G401.6 (cell line): ENCODE results near the gene DSTN.

Experiments
- FAIRE-seq: peaks from 2 replicates; lab custom pipeline; 2012; peaks lifted over from hg19 to GRCh38; lab: Jason Lieb, UNC

The DSTN gene

GRCh38 chr20:17625246-17626051 is 55.6 kb downstream of the DSTN start:
- no peak for FAIRE-seq

GRCh38 chr20:17626217-17627007 is 56.5 kb downstream of the DSTN start:
- no peak for FAIRE-seq

DNA sequence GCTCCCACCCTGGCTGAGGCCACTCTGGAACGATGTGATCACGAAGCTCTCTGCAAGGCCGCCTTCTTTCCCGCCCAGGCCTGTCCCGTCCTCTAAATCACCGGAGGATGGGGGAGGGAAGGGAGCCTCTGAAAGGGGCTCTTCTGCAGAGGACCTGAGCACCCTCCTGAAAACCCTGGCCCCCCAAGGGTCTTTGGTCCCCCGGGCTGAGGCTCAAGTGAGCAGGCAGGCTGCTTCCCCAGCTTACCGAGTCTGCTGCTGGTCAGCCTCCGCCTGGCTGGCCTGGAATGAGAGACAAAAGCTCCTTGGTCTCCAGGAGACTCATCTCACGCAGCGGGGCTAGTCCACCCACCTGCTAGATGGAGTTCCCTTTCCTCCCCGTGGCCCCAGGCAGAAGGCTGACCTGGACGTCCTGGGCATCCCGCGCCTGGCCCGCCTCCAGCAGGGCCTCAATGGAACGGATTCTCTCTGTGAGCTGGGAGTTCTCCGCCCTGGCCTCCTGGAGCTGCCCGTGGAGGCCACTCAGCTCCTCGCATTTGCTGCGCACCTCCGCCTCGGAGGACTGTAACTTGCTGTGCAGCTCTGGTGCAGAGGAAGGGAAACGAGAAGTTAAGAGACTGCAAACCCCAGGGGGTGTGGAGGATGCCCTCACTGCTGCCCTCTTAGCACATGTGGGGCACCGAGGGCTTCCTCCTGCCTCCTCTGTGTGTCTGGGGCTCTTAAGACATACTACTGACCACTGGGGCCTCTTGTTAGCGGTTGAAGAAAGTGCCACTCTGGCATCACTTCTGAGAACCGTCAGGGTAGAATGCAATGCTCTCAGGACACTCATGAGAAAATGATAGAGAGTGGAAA is 57.5 kb downstream of the DSTN start:
- FAIRE-seq: no peak

DNA sequence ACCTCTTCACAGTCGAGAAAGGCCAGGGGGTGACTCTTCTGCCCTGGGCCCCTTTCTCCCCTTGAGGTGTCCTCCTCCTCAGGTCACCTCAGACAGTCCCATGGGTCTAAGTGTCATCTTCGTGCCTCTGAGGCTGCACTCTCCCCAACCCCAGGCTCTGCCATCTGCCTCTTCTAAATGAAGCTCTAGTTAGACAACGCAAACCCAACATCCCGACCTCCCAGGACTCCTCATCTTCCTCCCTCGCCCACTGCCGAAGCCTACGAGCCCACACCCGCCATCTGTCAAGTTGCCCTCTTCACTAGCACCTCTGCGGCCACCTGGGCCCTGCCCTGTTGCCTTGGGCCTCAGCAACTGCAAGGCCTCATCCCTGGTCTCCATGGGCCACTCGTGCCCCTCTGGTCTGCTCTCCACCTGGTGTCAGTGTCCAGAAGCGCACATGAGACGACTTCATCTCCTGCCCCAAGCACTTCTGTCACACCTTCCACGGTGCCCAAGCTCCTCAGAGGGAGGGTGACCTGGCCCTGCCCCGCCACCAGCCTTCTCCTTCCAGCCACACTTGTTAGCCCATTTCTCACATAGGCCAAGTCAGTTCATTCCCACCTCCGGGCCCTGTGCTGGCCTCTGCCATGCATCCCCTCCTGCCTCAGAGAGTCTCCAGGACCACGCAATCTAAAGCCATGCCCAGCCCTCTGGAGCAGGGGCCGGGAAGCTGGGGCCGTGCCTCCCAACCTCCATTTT is 58.4 kb downstream of the DSTN start:
- FAIRE-seq: no peak

DNA sequence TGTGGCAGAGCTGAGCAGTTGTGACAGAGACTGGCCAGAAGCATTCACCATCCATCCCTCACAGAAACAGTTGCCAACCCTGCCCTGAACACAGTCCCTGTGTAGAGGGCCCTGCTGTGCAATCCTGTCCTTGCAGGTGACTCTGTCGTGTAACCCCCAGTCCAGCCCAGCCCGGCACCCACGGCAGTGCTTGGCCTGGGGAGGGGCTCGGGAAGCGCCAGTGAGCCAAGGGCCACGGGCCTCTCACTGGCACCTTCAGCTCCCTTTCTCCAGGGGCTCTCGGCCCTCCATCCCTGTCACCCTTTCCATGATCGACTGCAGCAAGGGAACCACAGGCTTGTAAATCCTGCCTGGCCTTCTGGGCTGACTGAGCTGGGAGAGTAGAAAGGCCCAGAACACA is 59.1 kb downstream of the DSTN start:
- no peak for FAIRE-seq

DNA sequence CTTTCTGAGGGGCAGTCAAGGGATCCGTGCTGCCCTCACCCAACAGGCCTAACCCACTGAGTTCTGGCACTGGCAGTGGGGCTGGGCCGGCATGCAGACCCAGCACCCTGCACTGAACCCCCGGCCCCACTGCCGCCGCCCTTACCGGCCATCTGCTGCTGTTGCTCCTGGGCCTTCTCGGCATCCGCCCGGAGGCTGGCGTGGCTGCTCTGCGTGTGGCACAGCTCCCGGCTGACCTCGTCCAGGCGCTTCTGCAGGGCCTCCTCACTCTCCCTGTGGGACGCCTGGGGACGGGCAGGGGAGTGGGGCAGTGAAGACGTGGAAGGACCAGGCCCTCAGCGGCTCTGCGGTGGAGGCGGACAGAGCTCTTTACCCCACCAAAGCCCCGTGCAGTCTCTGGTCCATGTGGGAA is 59.8 kb downstream of the DSTN start:
- FAIRE-seq: no peak

GRCh38 chr20:17630151-17630805 is 60.4 kb downstream of the DSTN start:
- FAIRE-seq: no peak

GRCh38 chr20:17630806-17631195 is 60.9 kb downstream of the DSTN start:
- no peak for FAIRE-seq

DNA sequence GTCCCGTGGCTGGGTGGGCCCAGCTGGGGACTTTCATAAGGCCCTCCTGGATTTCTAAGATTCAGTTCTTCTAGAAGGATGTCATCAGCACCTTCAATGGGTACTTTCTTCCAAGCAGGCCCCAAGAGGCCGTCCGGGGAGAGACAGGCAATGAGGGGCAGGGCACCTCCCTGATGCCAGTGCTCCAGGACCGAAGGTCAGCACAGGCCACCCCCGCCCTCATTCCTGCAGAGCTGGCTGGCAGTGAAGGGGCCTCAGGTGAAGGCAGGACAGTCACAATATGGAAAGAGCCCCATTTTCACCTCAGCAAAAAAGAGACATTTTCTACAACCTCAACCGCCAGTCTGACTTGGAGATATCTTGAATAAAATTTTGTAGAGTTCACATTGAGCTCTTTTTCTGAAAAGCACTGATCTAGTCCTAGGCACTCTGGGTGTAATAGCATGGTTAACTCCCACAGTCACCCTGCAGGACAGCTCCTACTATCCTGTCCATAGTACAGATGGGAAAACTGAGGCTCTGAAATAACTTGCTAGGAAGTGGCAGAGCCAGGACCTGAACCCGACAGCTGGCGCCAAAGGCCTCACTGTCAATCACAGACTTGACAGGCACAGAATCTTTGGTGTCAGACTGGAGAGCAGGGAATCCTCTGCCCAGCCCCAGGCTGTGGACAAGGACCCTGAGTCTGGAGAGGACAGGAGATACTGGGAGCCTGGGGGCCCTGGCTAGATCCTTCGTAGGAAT is 61.9 kb downstream of the DSTN start:
- FAIRE-seq: no peak

DNA sequence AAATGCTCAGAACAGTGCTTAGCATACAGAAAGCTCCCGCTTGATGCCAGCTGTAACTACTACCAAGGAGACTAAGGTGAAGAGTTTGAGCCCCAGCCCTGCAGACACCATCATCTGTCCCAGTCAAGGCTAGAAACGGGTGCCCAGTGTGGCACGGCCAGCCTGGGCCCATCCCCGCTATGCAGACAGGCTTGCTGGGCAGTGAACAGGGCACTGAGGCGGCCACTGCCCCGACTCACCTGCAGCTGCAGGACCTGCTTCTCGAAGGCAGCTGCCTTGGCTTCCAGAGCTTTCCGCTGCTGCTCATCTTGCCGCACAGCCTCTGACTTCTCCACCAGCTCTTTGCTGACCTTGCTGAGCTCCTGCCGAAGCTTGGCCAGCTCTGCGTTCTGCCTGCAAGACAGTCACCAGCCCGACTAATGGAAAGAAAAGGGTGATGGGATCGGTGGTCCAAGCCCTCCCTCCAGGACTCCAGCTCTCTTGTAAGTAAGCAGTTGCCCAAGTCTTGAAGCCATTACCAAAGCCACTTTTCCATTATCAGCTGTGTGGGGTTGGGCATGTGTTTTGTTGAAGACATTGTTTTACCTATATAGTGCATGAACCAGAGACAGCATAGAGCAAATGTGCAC is 63.5 kb downstream of the DSTN start:
- no peak for FAIRE-seq

- FAIRE-seq: no peak
Measured at GRCh38 chr20:17633850-17634500, 64.1 kb downstream of the DSTN start.

- FAIRE-seq: no peak
Measured at GRCh38 chr20:17634661-17635331, 64.9 kb downstream of the DSTN start.

- no peak for FAIRE-seq
Measured at GRCh38 chr20:17635332-17636244, 65.7 kb downstream of the DSTN start.

DNA sequence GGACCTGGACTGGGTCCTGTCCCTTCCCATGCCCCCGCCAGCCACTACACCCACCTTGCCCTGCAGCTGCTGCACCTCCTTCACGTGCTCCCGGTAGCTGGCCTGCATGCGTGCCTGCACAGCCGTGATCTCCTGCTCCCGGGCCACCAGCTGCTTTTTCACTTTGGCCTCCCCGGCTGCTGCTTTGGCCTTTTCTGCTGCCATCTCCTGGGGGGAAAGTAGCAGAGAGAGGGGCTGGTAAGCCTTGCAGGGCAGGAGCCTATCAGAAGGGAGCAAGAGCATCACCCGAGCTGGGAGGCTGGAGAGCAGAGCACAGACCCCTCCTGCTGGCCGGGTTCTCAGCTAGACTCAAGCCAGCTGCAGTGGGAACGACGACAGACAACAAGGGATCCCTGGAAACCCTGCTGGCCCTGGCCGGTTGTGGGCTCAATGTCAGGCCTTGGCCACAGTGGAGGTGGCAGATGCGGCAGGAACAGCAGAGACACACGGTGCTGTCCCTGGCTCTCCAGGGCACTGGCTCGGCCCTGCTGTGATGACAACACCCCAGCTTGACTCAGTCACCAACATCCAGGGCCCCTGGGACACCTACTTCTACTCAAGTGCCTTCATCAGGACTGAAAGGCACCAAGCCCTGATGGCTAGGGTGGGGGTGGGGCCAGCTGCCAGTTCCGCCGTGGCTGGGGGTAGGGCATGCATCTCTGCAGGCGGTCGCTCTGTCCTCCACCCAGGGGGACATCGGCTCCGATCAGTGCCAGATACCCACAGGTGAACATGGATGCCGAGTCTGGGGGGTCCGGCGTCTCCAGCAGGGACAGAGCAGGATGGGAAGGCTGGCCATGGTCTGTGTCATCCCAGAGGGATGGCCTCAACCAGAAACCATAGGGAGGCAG is 66.9 kb downstream of the DSTN start:
- FAIRE-seq: no peak

GRCh38 chr20:17637413-17637780 is 67.5 kb downstream of the DSTN start:
- FAIRE-seq: no peak

DNA sequence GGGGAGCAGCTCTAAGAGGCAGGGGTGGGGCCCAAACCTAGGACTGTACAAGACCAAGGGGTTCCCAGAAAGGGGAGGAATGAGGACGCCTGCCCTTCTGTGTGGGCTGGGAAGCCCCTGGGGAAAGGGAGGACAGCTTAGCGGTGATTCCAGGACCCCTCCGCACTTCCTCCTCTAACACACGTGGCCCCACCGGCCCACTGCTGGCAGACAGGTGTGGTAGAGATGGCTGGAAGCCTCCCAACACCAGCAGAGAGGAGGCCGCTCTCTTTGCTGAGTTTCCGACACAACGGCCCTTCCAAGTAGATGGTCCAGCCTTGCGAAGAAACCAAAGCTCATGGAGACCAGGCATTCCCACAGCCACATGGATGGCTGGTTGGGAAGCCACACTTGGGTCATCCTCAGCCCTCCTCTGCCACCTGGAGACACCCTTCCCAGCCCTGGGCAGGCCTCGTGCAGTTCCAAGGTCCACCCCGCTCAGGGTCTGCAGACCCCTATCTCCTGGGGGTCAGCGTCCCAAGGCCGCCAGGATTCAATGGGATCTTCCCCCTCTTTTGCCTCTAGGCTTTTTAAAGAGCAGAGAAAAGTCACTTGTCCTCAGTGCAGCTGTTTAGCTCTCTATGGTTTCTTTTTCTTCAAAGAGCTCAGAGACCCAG is 68.2 kb downstream of the DSTN start:
- FAIRE-seq: no peak
